ENCODE measurements around the gene SPDYE2. TPM values are rescaled to one million over a fixed set of nuclear protein-coding genes. Genes with fewer than 3 reads are reported as not detected.
A peak's percentile ranks its signal among the peaks of the same experiment; 100 is the strongest.
"Not testable (repeated sequence)": the region's sequence is repeated elsewhere in the genome, so short reads cannot be mapped to it uniquely, and the experiment has no call there.

Gene SPDYE2
- polyA plus RNA-seq, 3 donors, result not detected

DNA sequence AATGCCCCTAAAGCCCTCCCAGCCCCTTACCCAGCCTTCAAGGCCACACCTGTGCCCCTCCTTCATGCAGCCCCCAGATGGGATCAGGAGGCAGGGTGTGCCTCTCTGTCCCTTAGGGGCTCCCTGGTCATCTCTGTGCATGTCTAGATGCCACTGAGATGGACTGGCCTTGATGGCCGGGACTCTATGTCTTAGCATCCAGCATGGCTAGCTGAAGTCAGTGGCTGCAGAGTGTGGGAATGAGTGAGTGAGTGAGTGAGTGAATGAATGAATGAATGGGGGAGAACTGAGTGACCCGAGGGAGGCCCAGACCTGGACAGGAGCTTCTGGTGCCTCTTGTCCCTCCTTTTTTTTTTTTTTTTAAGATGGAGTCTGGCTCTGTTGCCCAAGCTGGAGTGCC is 18.9 kb upstream of the SPDYE2 start:
- H3K9me3 ChIP-seq (replicated peaks in 1 of 2; ENCODE audit: control insufficient read depth in 1 of 2, insufficient read depth in 1 of 2, low read length in 2 of 2); H3K4me1 Mint-ChIP-seq; H3K79me2 ChIP-seq (ENCODE audit: insufficient read depth, low read length); H3K4me3 Mint-ChIP-seq; H3K36me3 Mint-ChIP-seq; H3K9me3 Mint-ChIP-seq; H3K27me3 Mint-ChIP-seq (ENCODE audit: low read depth in 3 of 3); H3K36me3 ChIP-seq (replicated peaks in 1 of 2; ENCODE audit: control insufficient read depth in 1 of 2, insufficient read depth in 2 of 2, low read length in 2 of 2); H3K9ac ChIP-seq (ENCODE audit: insufficient read depth, low read length, poor library complexity, severe bottlenecking); H3K4me3 ChIP-seq (replicated peaks in 1 of 3; ENCODE audit: low read depth in 2 of 3, low read length in 3 of 3); intact Hi-C loops (cut with micrococcal nuclease); DNase-seq; H2AFZ ChIP-seq (ENCODE audit: insufficient read depth, low read depth, low read length, poor library complexity, severe bottlenecking); H3K27me3 ChIP-seq (ENCODE audit: control insufficient read depth in 2 of 2, insufficient read depth in 2 of 2, low read length in 2 of 2); H3K4me2 ChIP-seq (replicated peaks; ENCODE audit: extremely low read depth, low read length, poor library complexity, severe bottlenecking); H4K20me1 ChIP-seq (ENCODE audit: insufficient read depth, low read length); H3K27ac ChIP-seq (ENCODE audit: low read depth in 1 of 2, low read length in 2 of 2); H3K27ac Mint-ChIP-seq; H3K4me1 ChIP-seq (ENCODE audit: control insufficient read depth in 1 of 2, insufficient read depth in 2 of 2, low read length in 2 of 2): not testable (repeated sequence)
- WGBS (ENCODE audit: insufficient coverage), result no CpG with 5 or more reads among the region's 2 CpGs

DNA sequence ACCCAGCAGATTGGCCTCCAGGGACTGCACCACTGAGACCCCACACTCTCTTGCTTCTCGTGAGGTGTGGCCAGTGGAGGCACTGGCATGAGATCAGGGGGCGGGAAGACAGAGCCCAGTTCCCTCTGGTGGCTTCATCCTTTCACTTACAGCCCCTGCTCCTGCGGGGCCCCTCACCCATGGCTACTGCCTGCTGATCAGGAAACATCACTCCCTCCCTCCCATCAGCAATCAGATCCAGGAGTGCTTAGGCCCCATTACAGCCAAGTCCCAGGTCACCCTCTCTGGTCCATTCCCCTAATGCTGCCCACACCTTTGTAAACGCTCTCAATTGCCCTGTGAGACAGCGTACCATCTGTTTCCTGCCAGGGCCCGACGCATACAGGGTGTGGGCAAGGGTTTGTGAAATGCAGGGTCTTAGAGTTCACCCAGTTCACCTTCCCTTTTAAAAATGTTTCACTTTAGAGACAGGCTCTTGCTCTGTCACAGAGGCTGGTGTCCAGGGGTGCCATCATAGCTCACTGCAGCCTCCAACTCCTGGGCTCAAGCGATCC is 15.9 kb upstream of the SPDYE2 start:
- no CpG with 5 or more reads among the region's 8 CpGs for WGBS (ENCODE audit: insufficient coverage)
- H2AFZ ChIP-seq (ENCODE audit: insufficient read depth, low read depth, low read length, poor library complexity, severe bottlenecking); H3K9me3 Mint-ChIP-seq; H3K4me1 Mint-ChIP-seq; H3K4me3 Mint-ChIP-seq; H3K79me2 ChIP-seq (ENCODE audit: insufficient read depth, low read length); H3K4me3 ChIP-seq (replicated peaks in 1 of 3; ENCODE audit: low read depth in 2 of 3, low read length in 3 of 3); H4K20me1 ChIP-seq (ENCODE audit: insufficient read depth, low read length); intact Hi-C loops (cut with micrococcal nuclease); H3K36me3 ChIP-seq (replicated peaks in 1 of 2; ENCODE audit: control insufficient read depth in 1 of 2, insufficient read depth in 2 of 2, low read length in 2 of 2); H3K4me2 ChIP-seq (replicated peaks; ENCODE audit: extremely low read depth, low read length, poor library complexity, severe bottlenecking); H3K9ac ChIP-seq (ENCODE audit: insufficient read depth, low read length, poor library complexity, severe bottlenecking); H3K27ac ChIP-seq (ENCODE audit: low read depth in 1 of 2, low read length in 2 of 2); DNase-seq; H3K4me1 ChIP-seq (ENCODE audit: control insufficient read depth in 1 of 2, insufficient read depth in 2 of 2, low read length in 2 of 2); H3K27me3 Mint-ChIP-seq (ENCODE audit: low read depth in 3 of 3); H3K9me3 ChIP-seq (replicated peaks in 1 of 2; ENCODE audit: control insufficient read depth in 1 of 2, insufficient read depth in 1 of 2, low read length in 2 of 2); H3K27me3 ChIP-seq (ENCODE audit: control insufficient read depth in 2 of 2, insufficient read depth in 2 of 2, low read length in 2 of 2); H3K36me3 Mint-ChIP-seq: not testable (repeated sequence)
- peak overlapping the region in 2 of 7 donors; percentile 26 to 46 for H3K27ac Mint-ChIP-seq

DNA sequence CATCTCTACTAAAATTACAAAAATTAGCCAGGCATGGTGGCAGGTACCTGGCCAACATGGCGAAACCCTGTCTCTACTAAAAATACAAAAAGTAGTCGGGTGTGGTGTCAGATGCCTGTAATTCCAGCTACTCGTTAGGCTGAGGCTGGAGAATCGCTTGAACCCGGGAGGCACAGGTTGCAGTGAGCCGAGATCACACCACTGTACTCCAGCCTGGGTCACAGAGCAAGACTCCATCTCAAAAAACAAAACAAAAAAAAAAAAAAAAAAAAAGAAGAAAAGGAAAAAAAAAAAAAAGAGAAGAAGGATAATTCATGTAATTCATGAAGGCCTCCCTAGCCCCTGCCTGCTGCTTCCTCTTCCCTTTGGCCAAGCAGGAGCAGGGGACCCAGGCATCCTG is 10.4 kb upstream of the SPDYE2 start:
- H3K4me2 ChIP-seq (replicated peaks; ENCODE audit: extremely low read depth, low read length, poor library complexity, severe bottlenecking); H2AFZ ChIP-seq (ENCODE audit: insufficient read depth, low read depth, low read length, poor library complexity, severe bottlenecking); H3K9me3 Mint-ChIP-seq; H3K79me2 ChIP-seq (ENCODE audit: insufficient read depth, low read length); H3K36me3 ChIP-seq (replicated peaks in 1 of 2; ENCODE audit: control insufficient read depth in 1 of 2, insufficient read depth in 2 of 2, low read length in 2 of 2); H3K9ac ChIP-seq (ENCODE audit: insufficient read depth, low read length, poor library complexity, severe bottlenecking); H3K4me1 ChIP-seq (ENCODE audit: control insufficient read depth in 1 of 2, insufficient read depth in 2 of 2, low read length in 2 of 2); H3K27ac Mint-ChIP-seq; H3K27me3 Mint-ChIP-seq (ENCODE audit: low read depth in 3 of 3); DNase-seq; H3K4me1 Mint-ChIP-seq; H3K36me3 Mint-ChIP-seq; H3K4me3 Mint-ChIP-seq; H3K4me3 ChIP-seq (replicated peaks in 1 of 3; ENCODE audit: low read depth in 2 of 3, low read length in 3 of 3); H3K9me3 ChIP-seq (replicated peaks in 1 of 2; ENCODE audit: control insufficient read depth in 1 of 2, insufficient read depth in 1 of 2, low read length in 2 of 2); H3K27me3 ChIP-seq (ENCODE audit: control insufficient read depth in 2 of 2, insufficient read depth in 2 of 2, low read length in 2 of 2); intact Hi-C loops (cut with micrococcal nuclease); H4K20me1 ChIP-seq (ENCODE audit: insufficient read depth, low read length); H3K27ac ChIP-seq (ENCODE audit: low read depth in 1 of 2, low read length in 2 of 2): not testable (repeated sequence)
- WGBS (ENCODE audit: insufficient coverage), result no CpG with 5 or more reads among the region's 6 CpGs

DNA sequence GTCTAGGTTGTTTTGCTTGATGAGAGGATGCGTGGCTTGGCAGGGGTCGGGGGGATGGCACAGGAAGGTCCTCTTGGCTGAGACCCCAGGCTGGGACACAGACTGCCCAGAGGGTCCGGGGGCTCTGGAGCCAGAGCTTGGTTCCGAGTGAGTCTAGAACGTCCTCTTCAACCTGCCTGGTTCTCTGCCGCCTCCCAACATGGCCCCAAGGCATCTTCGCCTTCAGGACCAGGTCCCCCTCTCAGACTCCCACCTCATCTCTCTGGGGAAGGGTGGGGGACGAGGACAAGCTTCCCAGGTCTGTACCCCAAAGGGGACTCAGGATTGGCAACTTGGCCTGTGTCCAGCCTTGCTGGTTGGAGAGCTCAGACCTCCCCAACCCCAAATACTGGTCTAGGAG is 8.9 kb upstream of the SPDYE2 start:
- H3K27me3 ChIP-seq (ENCODE audit: control insufficient read depth in 2 of 2, insufficient read depth in 2 of 2, low read length in 2 of 2); H3K4me1 ChIP-seq (ENCODE audit: control insufficient read depth in 1 of 2, insufficient read depth in 2 of 2, low read length in 2 of 2); H3K4me2 ChIP-seq (replicated peaks; ENCODE audit: extremely low read depth, low read length, poor library complexity, severe bottlenecking); H4K20me1 ChIP-seq (ENCODE audit: insufficient read depth, low read length); H3K36me3 Mint-ChIP-seq; H3K4me3 ChIP-seq (replicated peaks in 1 of 3; ENCODE audit: low read depth in 2 of 3, low read length in 3 of 3); DNase-seq; H3K27ac ChIP-seq (ENCODE audit: low read depth in 1 of 2, low read length in 2 of 2); H3K9me3 Mint-ChIP-seq; H2AFZ ChIP-seq (ENCODE audit: insufficient read depth, low read depth, low read length, poor library complexity, severe bottlenecking); H3K9me3 ChIP-seq (replicated peaks in 1 of 2; ENCODE audit: control insufficient read depth in 1 of 2, insufficient read depth in 1 of 2, low read length in 2 of 2); H3K4me1 Mint-ChIP-seq; H3K36me3 ChIP-seq (replicated peaks in 1 of 2; ENCODE audit: control insufficient read depth in 1 of 2, insufficient read depth in 2 of 2, low read length in 2 of 2); H3K27ac Mint-ChIP-seq; H3K9ac ChIP-seq (ENCODE audit: insufficient read depth, low read length, poor library complexity, severe bottlenecking); H3K27me3 Mint-ChIP-seq (ENCODE audit: low read depth in 3 of 3); H3K79me2 ChIP-seq (ENCODE audit: insufficient read depth, low read length); intact Hi-C loops (cut with micrococcal nuclease); H3K4me3 Mint-ChIP-seq: not testable (repeated sequence)
- WGBS (ENCODE audit: insufficient coverage), result no CpG with 5 or more reads among the region's 8 CpGs
